Measurements from ENCODE around the gene SPX.

Gene SPX

GRCh38 chr12:21528953-21529352, 2.9 kb downstream of the SPX start:
- Histone ChIP-seq H3K4me2 (ENCODE audit: low read depth, low read length, poor library complexity, severe bottlenecking) (no peak overlapping the region), H4K20me1 (ENCODE audit: insufficient read depth, low read length, poor library complexity, severe bottlenecking) (no peaks in the 10 kb centered on the region), H3K9me2 (replicated peaks; ENCODE audit: low read depth, low read length) (no peaks in the 10 kb centered on the region), H3K9ac (ENCODE audit: low read depth, low read length, poor library complexity, severe bottlenecking) (no peak overlapping the region), H3K36me3 (ENCODE audit: insufficient read depth, low read length) (no peaks in the 10 kb centered on the region), H3K27me3 (ENCODE audit: insufficient read depth, low read length, poor library complexity, severe bottlenecking) (no peaks in the 10 kb centered on the region), H3K9me3 (ENCODE audit: insufficient read depth, low read depth, low read length) (no peaks in the 10 kb centered on the region), H2AFZ (ENCODE audit: low read length) (no peak overlapping the region), H3K4me3 (ENCODE audit: low read length, poor library complexity, severe bottlenecking) (no peak overlapping the region), H3K79me2 (ENCODE audit: insufficient read depth, low read length) (no peaks in the 10 kb centered on the region), H3K4me1 (ENCODE audit: insufficient read depth, low read length, poor library complexity, severe bottlenecking) (no peaks in the 10 kb centered on the region), H3F3A (ENCODE audit: low read depth) (no peaks in the 10 kb centered on the region)
- TF ChIP-seq, protein P1, sequence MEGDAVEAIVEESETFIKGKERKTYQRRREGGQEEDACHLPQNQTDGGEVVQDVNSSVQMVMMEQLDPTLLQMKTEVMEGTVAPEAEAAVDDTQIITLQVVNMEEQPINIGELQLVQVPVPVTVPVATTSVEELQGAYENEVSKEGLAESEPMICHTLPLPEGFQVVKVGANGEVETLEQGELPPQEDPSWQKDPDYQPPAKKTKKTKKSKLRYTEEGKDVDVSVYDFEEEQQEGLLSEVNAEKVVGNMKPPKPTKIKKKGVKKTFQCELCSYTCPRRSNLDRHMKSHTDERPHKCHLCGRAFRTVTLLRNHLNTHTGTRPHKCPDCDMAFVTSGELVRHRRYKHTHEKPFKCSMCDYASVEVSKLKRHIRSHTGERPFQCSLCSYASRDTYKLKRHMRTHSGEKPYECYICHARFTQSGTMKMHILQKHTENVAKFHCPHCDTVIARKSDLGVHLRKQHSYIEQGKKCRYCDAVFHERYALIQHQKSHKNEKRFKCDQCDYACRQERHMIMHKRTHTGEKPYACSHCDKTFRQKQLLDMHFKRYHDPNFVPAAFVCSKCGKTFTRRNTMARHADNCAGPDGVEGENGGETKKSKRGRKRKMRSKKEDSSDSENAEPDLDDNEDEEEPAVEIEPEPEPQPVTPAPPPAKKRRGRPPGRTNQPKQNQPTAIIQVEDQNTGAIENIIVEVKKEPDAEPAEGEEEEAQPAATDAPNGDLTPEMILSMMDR (conservative IDR thresholded peaks at IDR 0.05; ENCODE audit: low read length) = no peak
- TF ChIP-seq EZH2phosphoT487 (IDR thresholded peaks at IDR 0.05; ENCODE audit: borderline replicate concordance) = no peak

DNA sequence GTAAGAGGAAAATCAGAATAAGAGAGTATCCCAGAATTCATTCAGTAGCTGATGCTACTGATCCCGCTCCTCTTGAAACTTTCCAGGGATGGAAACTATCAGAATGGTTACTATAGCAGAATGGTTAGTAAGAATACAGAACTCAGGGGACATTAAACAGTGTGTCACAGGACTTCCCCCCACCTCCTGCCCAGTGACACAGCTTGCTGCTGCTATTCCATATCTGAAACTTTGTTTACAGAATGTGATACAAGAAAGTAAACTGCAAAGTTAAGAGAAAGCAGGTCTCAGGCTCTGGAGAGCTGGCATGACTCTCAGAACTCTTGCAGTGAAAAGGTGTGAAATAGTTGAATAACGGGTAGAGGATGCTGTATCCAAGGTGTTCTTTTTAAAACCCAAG, 3.4 kb downstream of the SPX start:
- Histone ChIP-seq H3F3A (ENCODE audit: low read depth) (no peaks in the 10 kb centered on the region), H3K79me2 (ENCODE audit: insufficient read depth, low read length) (no peaks in the 10 kb centered on the region), H3K9me3 (ENCODE audit: insufficient read depth, low read depth, low read length) (no peaks in the 10 kb centered on the region), H2AFZ (ENCODE audit: low read length) (no peak overlapping the region), H3K36me3 (ENCODE audit: insufficient read depth, low read length) (no peaks in the 10 kb centered on the region), H3K4me2 (ENCODE audit: low read depth, low read length, poor library complexity, severe bottlenecking) (no peak overlapping the region), H4K20me1 (ENCODE audit: insufficient read depth, low read length, poor library complexity, severe bottlenecking) (no peaks in the 10 kb centered on the region), H3K9me2 (replicated peaks; ENCODE audit: low read depth, low read length) (no peaks in the 10 kb centered on the region), H3K9ac (ENCODE audit: low read depth, low read length, poor library complexity, severe bottlenecking) (no peak overlapping the region), H3K4me3 (ENCODE audit: low read length, poor library complexity, severe bottlenecking) (no peak overlapping the region), H3K4me1 (ENCODE audit: insufficient read depth, low read length, poor library complexity, severe bottlenecking) (no peaks in the 10 kb centered on the region), H3K27me3 (ENCODE audit: insufficient read depth, low read length, poor library complexity, severe bottlenecking) (no peaks in the 10 kb centered on the region)
- TF ChIP-seq EZH2phosphoT487 (IDR thresholded peaks at IDR 0.05; ENCODE audit: borderline replicate concordance) = no peak
- TF ChIP-seq, protein P1 (conservative IDR thresholded peaks at IDR 0.05; ENCODE audit: low read length) = no peak

GRCh38 chr12:21538061-21538653, 12.1 kb downstream of the SPX start:
- no peak overlapping the region for H3K4me2 ChIP-seq (ENCODE audit: low read depth, low read length, poor library complexity, severe bottlenecking)
- no peaks in the 10 kb centered on the region for H3K36me3 ChIP-seq (ENCODE audit: insufficient read depth, low read length)
- no peaks in the 10 kb centered on the region for H4K20me1 ChIP-seq (ENCODE audit: insufficient read depth, low read length, poor library complexity, severe bottlenecking)
- TF ChIP-seq, protein P1 (conservative IDR thresholded peaks at IDR 0.05; ENCODE audit: low read length) = no peak
- no peak for TF ChIP-seq EZH2phosphoT487 (IDR thresholded peaks at IDR 0.05; ENCODE audit: borderline replicate concordance)
- no peaks in the 10 kb centered on the region for H3F3A ChIP-seq (ENCODE audit: low read depth)
- H2AFZ ChIP-seq (ENCODE audit: low read length) = no peak overlapping the region
- no peaks in the 10 kb centered on the region for H3K4me1 ChIP-seq (ENCODE audit: insufficient read depth, low read length, poor library complexity, severe bottlenecking)
- H3K9me3 ChIP-seq (ENCODE audit: insufficient read depth, low read depth, low read length) = no peaks in the 10 kb centered on the region
- H3K9ac ChIP-seq (ENCODE audit: low read depth, low read length, poor library complexity, severe bottlenecking) = no peak overlapping the region
- H3K9me2 ChIP-seq (replicated peaks; ENCODE audit: low read depth, low read length) = no peaks in the 10 kb centered on the region
- no peaks in the 10 kb centered on the region for H3K79me2 ChIP-seq (ENCODE audit: insufficient read depth, low read length)
- no peaks in the 10 kb centered on the region for H3K27me3 ChIP-seq (ENCODE audit: insufficient read depth, low read length, poor library complexity, severe bottlenecking)
- H3K4me3 ChIP-seq (ENCODE audit: low read length, poor library complexity, severe bottlenecking) = no peak overlapping the region
